Islet precursor cell (in vitro differentiated cells): Measurements from ENCODE around the gene SYT7.

Experiments
- DNase-seq: peaks from one replicate; pipeline ENCODE4 v3.0.0-alpha.2; 2018

Gene SYT7

GRCh38 chr11:61513143-61513765 is 67.6 kb downstream of the SYT7 start:
- DNase-seq, result peak; percentile 97

DNA sequence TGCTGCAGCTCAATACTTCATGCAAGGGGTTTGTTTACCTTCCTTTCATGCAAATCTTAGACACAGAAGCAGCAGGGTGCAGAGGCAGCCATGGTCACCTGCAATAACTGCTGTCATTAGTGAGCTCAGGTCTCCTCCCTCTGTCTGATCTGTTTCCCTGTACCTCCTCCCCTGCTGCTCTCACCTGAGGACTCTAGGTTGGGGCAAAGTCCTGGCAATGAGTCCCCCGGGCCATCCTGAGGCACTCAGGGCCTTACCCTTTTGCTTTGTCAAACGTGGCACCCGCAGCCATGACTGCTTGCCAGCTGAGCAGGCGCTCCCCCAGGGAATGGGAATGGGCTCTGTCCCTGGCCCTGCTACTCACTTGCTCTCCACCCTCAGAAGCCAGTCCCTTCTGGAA is 68.4 kb downstream of the SYT7 start:
- DNase-seq, result no peak

- DNase-seq, result no peak
Measured at GRCh38 chr11:61511383-61511782, 69.5 kb downstream of the SYT7 start.

DNA sequence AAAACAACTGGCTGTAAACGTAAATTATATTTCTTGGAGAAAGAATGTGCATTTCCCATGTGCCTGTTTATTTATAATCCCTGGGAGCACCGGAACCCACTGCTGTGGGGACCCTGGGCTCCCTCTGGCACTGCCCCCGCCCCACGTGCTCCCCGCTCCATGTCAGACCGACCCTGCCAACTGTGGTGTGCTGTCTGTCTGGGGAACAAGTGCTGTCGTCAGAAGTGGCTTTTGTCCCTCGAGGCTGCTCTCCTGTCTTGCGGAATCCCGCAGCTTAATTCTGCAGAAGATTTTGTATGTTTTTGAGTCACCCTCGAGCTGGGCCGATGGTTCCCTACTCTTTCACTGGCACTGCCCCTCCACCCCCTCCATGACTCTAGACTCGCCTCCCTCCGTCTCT is 69.9 kb downstream of the SYT7 start:
- DNase-seq, result no peak

GRCh38 chr11:61510166-61510919 is 70.5 kb downstream of the SYT7 start:
- DNase-seq, result no peak

- DNase-seq, result peak; percentile 94
Measured at GRCh38 chr11:61509043-61510029, 71.5 kb downstream of the SYT7 start.

DNA sequence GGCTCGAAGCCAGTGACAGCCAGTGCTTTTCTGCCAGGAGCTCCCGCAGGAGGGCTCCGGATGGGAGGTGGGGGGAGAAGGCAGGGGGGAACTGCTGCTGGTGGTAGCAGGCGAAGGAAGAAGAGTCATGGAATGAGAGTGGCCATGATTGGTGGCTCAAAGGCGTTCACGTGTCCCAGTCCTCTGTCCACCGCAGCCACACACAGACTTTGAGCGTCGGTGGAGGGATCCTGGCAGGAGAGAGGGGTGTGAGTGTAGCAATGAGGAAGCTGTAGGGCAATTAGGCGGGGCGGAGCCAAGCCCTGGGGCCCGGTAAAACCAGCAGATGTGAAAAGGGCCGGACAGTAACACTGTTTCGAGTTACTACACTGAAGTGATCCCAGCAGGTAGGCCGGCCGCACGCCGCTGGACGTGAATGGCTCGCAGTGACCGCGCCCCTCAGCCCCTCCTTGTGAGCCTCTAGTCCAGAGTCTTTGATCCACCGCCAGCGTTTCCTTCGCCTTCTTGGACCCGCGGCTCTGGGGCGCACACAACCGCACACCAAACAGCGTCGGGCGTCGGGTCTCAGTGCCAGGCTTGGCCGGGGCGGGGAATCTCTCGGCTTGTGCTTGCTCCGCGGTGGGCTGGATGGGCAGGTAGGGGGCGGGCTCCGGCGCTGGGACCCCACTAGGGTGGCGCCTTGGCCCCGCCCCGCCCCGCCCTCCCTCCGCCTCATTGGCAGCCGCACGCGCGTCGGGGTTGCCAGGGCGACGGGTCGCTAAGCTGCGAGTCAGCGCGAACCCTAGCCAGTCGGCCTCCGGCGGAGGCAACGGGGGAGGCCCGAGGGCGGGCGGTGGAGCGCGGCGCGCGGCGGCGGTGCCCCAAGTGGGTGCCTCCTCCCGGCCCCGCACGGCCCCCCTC is 72.7 kb downstream of the SYT7 start, which contains the start of gene LRRC10B:
LRRC10B (plus strand) TSS at position 788 of the 900 bp plus-strand sequence. CDS start 250 bp downstream, outside the sequence.
- peak; percentile 91 for DNase-seq

DNA sequence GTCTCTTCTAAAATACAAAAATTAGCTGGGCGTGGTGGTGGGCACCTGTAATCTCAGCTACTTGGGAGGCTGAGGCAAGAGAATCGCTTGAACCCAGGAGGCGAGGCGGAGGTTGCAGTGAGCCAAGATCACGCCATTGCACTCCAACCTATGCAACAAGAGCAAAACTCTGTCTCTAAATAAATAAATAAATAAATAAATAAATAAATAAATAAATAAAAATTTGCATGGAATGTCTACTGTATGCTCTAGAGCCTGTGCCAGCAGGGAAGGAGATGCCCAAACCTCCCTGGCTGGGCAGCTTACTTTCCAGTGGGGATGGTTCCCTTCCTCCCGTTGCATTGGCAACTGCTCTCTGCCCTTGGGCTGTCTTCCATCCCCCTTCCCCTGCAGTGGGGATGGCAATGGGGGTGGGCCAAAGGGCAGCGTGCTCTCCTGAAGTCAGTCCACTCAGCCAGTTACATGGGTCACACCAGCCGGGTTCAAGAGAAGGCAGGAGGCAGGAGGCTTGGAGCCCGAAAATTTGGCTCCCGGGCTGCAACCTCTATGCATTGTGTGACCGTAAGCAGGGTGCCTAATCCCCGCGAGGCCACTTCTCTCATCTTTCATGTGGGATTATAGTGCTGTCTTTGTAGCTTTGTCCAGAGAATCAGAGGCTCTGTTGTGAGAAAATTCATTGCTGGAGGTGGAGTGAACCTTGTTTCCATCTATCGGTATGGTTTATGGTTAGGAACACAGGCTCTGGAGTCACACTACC is 73.7 kb downstream of the SYT7 start:
- no peak for DNase-seq

- DNase-seq, result no peak
Measured at GRCh38 chr11:61505640-61506155, 75.2 kb downstream of the SYT7 start.

GRCh38 chr11:61505106-61505505 is 75.8 kb downstream of the SYT7 start:
- no peak for DNase-seq

- no peak for DNase-seq
Measured at GRCh38 chr11:61503135-61503770, 77.6 kb downstream of the SYT7 start.

GRCh38 chr11:61502522-61502921 is 78.4 kb downstream of the SYT7 start:
- no peak for DNase-seq

GRCh38 chr11:61499816-61500491 is 80.9 kb downstream of the SYT7 start:
- no peak for DNase-seq

DNA sequence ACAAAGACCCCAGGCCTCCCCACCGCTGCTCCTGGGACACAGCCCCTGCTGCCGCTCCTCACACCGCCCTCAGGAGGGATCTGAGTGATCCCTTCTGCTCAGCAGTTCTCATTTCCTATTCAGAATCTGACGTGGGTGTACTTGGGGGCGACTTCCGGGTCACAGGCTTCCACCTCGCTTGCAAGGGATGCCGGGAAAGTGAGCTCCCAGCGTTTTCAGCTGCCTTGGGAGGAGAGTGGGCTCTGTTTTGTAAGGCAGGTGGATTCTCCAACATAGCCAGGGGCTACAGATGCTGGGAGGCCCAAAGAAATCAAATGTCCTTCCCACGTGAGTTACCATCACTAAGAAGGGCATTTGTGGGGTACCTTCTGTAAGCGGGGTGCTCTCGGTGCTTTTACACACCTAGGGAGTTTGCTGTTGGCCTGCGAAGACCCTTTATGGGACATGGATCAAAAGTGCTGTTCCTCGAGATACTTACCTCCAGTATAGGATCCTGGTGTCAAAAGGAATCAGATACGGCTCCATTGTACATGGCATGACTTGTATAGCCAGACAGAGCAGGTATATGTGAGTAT is 82.0 kb downstream of the SYT7 start:
- DNase-seq, result peak; percentile 39

- DNase-seq, result peak; percentile 45
Measured at GRCh38 chr11:61497876-61498275, 83.0 kb downstream of the SYT7 start.

DNA sequence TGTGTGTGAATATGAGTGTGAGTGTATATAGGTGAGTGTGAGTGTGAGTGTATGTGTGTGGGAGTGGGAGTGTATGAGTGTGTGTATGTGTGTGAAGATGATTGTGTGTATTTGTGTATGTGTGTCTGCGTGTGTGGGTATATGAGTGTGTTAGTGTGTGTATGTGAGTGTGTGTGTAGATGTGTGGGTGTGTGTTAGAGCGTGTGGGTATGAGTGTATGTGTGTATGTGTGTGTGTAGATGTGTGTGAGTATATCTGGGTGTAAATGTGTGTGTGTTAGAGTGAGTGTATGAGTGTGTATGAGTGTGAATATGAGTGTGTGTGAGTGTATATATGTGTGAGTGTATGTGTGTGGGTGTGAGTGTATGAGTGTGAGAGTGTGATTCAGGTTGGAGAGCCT is 83.4 kb downstream of the SYT7 start:
- DNase-seq, result no peak

- no peak for DNase-seq
Measured at GRCh38 chr11:61496602-61497400, 84.1 kb downstream of the SYT7 start.

GRCh38 chr11:61495801-61496601 is 84.9 kb downstream of the SYT7 start:
- no peak for DNase-seq
